ENCODE measurements around the gene UQCC2. TPM values are rescaled to one million over a fixed set of nuclear protein-coding genes. Genes with fewer than 3 reads are reported as not detected.
A peak's percentile ranks its signal among the peaks of the same experiment; 100 is the strongest.

Gene UQCC2
- total and polyA plus RNA-seq, 4 experiments from 2014 or later = 22.8 to 57.9 (median 34.6) TPM

DNA sequence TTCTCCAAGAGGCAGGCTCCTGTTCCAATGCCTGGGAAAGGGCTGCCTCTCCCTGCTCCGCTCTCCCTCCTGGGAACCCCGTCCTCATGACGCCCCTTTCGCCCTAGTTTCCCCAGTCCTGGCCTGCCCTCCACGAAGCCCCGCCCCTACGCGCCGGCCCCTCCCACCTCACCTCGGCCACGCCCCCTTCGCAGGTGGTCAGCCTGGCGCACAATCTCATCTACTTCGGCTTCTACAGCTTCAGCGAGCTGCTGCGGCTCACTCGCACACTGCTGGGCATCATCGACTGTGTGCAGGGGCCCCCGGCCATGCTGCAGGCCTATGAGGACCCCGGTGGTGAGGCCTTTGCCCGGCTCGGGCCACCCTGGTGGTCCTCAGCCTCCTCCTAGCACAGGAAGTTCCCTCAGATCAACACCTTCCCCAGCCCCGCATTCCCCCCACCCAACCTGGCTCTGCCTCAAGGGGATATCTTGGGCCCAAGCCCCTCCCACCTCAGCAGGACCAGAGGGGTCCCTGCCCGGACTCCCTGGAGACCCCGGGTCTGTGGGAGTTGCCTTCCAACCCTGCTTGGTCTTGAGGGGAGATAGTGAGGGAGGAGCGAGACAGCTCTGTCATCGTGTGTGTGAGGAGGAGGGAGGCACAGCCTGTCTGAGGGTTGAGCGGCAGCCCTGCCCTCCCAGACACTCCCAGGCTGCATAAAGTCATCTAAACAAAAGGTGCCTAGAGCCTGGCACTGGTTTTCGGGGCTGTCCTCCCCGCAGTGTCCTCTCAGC lies 40.3 kb downstream of the UQCC2 start:
- no peaks in the 10 kb centered on the region for H3K27me3 ChIP-seq (ENCODE audit: insufficient read depth, low read length)
- no peak overlapping the region for H3K27ac ChIP-seq (ENCODE audit: low read depth, low read length)
- POLR2A ChIA-PET (ENCODE audit: partially characterized antibody) = no interaction called here
- peak in 1 of 5 donors; percentile 12 for DNase-seq
- no peaks in the 10 kb centered on the region for H3K9me3 ChIP-seq (ENCODE audit: control insufficient read depth in 1 of 2, low read length in 2 of 2)
- peaks cover 14 to 19% (median 17%) of the 10 kb centered on the region in 4 donors for H3K4me1 Mint-ChIP-seq
- no peak overlapping the region for H3K4me3 ChIP-seq (ENCODE audit: low read length in 2 of 2)
- H3K27me3 Mint-ChIP-seq = no peaks in the 10 kb centered on the region
- intact Hi-C loops (cut with micrococcal nuclease) = no loop called here
- peak overlapping the region in 2 of 7 donors; percentile 13 to 70 for H3K27ac Mint-ChIP-seq
- peaks cover 14% of the 10 kb centered on the region for H3K4me1 ChIP-seq (ENCODE audit: insufficient read depth, low read length)
- CTCF ChIA-PET (ENCODE audit: partially characterized antibody) = interaction anchor here (0.9 kb wide), 1 partner anchor 37 kb away, joined by 3 read pairs; no protein-coding TSS in a partner anchor
- H3K36me3 ChIP-seq (ENCODE audit: insufficient read depth, low read length) = peaks cover 71% of the 10 kb centered on the region
- H3K36me3 Mint-ChIP-seq = peaks cover 37 to 60% of the 10 kb centered on the region in 2 donors
- no peak overlapping the region for H3K4me3 Mint-ChIP-seq
- H3K9me3 Mint-ChIP-seq = no peaks in the 10 kb centered on the region

DNA sequence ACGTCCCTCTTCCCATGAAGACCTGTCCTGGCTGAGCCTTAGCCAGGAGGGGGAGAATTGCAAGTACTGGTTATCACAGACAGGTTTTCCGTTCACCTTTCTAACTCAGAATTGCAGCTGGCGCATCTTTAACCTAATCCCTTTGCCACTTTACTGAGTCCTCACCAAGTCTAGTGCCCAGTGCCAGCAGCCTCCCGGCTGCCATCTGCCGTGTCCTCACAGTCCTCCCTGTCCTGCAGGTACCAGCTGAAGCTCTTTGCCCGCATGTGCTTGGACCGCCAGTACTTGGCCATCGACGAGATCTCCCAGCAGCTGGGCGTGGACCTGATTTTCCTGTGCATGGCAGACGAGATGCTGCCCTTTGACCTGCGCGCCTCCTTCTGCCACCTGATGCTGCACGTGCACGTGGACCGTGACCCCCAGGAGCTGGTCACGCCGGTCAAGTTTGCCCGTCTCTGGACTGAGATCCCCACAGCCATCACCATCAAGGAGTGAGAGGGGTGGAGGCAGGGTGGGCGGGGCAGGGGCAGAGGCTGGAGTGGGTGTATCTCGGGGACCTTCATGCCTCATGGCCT lies 41.3 kb downstream of the UQCC2 start:
- ChIA-PET POLR2A (ENCODE audit: partially characterized antibody) (interaction anchor here (1.2 to 1.6 kb wide), 2 partner anchors 11 to 99 kb away, joined by 3 to 7 read pairs; no protein-coding TSS in a partner anchor), CTCF (ENCODE audit: partially characterized antibody) (interaction anchor here (1.5 to 2.6 kb wide), 2 partner anchors 31 to 35 kb away, joined by 5 to 19 read pairs; no protein-coding TSS in a partner anchor)
- H3K27me3 Mint-ChIP-seq = no peaks in the 10 kb centered on the region
- no peaks in the 10 kb centered on the region for H3K27me3 ChIP-seq (ENCODE audit: insufficient read depth, low read length)
- H3K9me3 ChIP-seq (ENCODE audit: control insufficient read depth in 1 of 2, low read length in 2 of 2) = no peaks in the 10 kb centered on the region
- peaks cover 66% of the 10 kb centered on the region for H3K36me3 ChIP-seq (ENCODE audit: insufficient read depth, low read length)
- intact Hi-C loops (cut with micrococcal nuclease) = no loop called here
- no peak overlapping the region for H3K4me3 ChIP-seq (ENCODE audit: low read length in 2 of 2)
- no peak overlapping the region for H3K27ac ChIP-seq (ENCODE audit: low read depth, low read length)
- peak in 1 of 5 donors; percentile 22 for DNase-seq
- peaks cover 14% of the 10 kb centered on the region for H3K4me1 ChIP-seq (ENCODE audit: insufficient read depth, low read length)
- H3K36me3 Mint-ChIP-seq = peaks cover 35 to 60% of the 10 kb centered on the region in 2 donors
- peaks cover 14 to 19% (median 17%) of the 10 kb centered on the region in 4 donors for H3K4me1 Mint-ChIP-seq
- no peak overlapping the region for H3K4me3 Mint-ChIP-seq
- H3K27ac Mint-ChIP-seq = peak overlapping the region in 1 of 7 donors; percentile 83
- no peaks in the 10 kb centered on the region for H3K9me3 Mint-ChIP-seq

DNA sequence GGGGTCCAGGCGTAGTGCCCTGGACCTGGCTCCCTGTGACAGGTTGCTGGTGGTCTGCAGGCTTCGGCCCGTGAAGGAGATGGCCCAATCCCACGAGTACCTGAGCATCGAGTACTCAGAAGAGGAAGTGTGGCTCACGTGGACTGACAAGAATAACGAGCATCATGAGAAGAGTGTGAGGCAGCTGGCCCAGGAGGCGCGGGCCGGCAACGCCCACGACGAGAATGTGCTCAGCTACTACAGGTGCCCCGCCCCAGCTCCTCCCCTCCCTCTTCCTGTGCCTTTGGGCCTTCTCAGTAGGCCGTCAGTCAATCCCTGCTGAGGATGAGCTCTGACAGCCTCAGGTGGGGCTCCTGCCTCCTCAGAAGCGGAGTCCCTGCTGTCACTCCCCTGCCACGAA lies 42.6 kb downstream of the UQCC2 start:
- H3K36me3 ChIP-seq (ENCODE audit: insufficient read depth, low read length) = peaks cover 64% of the 10 kb centered on the region
- no peak overlapping the region for H3K4me3 ChIP-seq (ENCODE audit: low read length in 2 of 2)
- DNase-seq = peak; percentile 68 to 81 (median 79)
- Mint-ChIP-seq H3K27ac (peak overlapping the region; percentile 80 to 96 (median 94)), H3K9me3 (no peaks in the 10 kb centered on the region), H3K36me3 (peaks cover 35 to 59% of the 10 kb centered on the region in 2 donors), H3K4me1 (peaks cover 14 to 19% (median 17%) of the 10 kb centered on the region in 4 donors), H3K27me3 (no peaks in the 10 kb centered on the region), H3K4me3 (peak overlapping the region in 2 of 8 donors; percentile 26 to 36)
- H3K4me1 ChIP-seq (ENCODE audit: insufficient read depth, low read length) = peaks cover 14% of the 10 kb centered on the region
- H3K9me3 ChIP-seq (ENCODE audit: control insufficient read depth in 1 of 2, low read length in 2 of 2) = no peaks in the 10 kb centered on the region
- no peaks in the 10 kb centered on the region for H3K27me3 ChIP-seq (ENCODE audit: insufficient read depth, low read length)
- ChIA-PET CTCF (ENCODE audit: partially characterized antibody) (interaction anchor here (0.7 to 2.6 kb wide), 7 partner anchors 28 to 101 kb away, joined by 3 to 19 read pairs (median 5); partner anchors contain the start of gene UQCC2), POLR2A (ENCODE audit: partially characterized antibody) (interaction anchor here (0.8 to 1.6 kb wide), 10 partner anchors 14 to 98 kb away, joined by 3 to 9 read pairs (median 5); partner anchors contain the start of genes ITPR3 and UQCC2)
- intact Hi-C loops (cut with micrococcal nuclease) = loop anchor here (1.0 to 2.0 kb wide), 2 partner anchors 26 to 48 kb away; partner anchors contain the start of gene ITPR3
- H3K27ac ChIP-seq (ENCODE audit: low read depth, low read length) = peak overlapping the region; percentile 51

- POLR2A ChIA-PET (ENCODE audit: partially characterized antibody) = interaction anchor here (0.9 to 1.6 kb wide), 9 partner anchors 15 to 97 kb away, joined by 3 to 9 read pairs (median 5); partner anchors contain the start of gene UQCC2
- H3K9me3 Mint-ChIP-seq = no peaks in the 10 kb centered on the region
- Histone ChIP-seq H3K36me3 (ENCODE audit: insufficient read depth, low read length) (peaks cover 63% of the 10 kb centered on the region), H3K4me3 (ENCODE audit: low read length in 2 of 2) (no peak overlapping the region), H3K9me3 (ENCODE audit: control insufficient read depth in 1 of 2, low read length in 2 of 2) (no peaks in the 10 kb centered on the region), H3K27ac (ENCODE audit: low read depth, low read length) (peak overlapping the region; percentile 51), H3K27me3 (ENCODE audit: insufficient read depth, low read length) (no peaks in the 10 kb centered on the region), H3K4me1 (ENCODE audit: insufficient read depth, low read length) (peaks cover 14% of the 10 kb centered on the region)
- CTCF ChIA-PET (ENCODE audit: partially characterized antibody) = interaction anchor here (0.7 to 2.6 kb wide), 6 partner anchors 29 to 102 kb away, joined by 3 to 19 read pairs (median 6); partner anchors contain the start of gene UQCC2
- peaks cover 14 to 19% (median 17%) of the 10 kb centered on the region in 4 donors for H3K4me1 Mint-ChIP-seq
- intact Hi-C loops (cut with micrococcal nuclease) = loop anchor here (2.0 kb wide), 1 partner anchor 26 kb away; no protein-coding TSS in a partner anchor
- DNase-seq = no peak
- H3K36me3 Mint-ChIP-seq = peaks cover 33 to 60% of the 10 kb centered on the region in 2 donors
- peak overlapping the region; percentile 80 to 96 (median 94) for H3K27ac Mint-ChIP-seq
- H3K4me3 Mint-ChIP-seq = no peak overlapping the region
- H3K27me3 Mint-ChIP-seq = no peaks in the 10 kb centered on the region
Measured at GRCh38 chr6:33668328-33668727, 43.2 kb downstream of the UQCC2 start.

- H3K36me3 ChIP-seq (ENCODE audit: insufficient read depth, low read length) = peaks cover 61% of the 10 kb centered on the region
- H3K36me3 Mint-ChIP-seq = peaks cover 33 to 64% of the 10 kb centered on the region in 2 donors
- H3K4me1 Mint-ChIP-seq = peaks cover 14 to 19% (median 17%) of the 10 kb centered on the region in 4 donors
- no peak for DNase-seq
- H3K9me3 Mint-ChIP-seq = no peaks in the 10 kb centered on the region
- peak overlapping the region; percentile 51 for H3K27ac ChIP-seq (ENCODE audit: low read depth, low read length)
- no peak overlapping the region for H3K4me3 ChIP-seq (ENCODE audit: low read length in 2 of 2)
- no peaks in the 10 kb centered on the region for H3K27me3 ChIP-seq (ENCODE audit: insufficient read depth, low read length)
- peak overlapping the region in 6 of 7 donors; percentile 75 to 96 (median 80) for H3K27ac Mint-ChIP-seq
- ChIA-PET POLR2A (ENCODE audit: partially characterized antibody) (interaction anchor here (2.0 kb wide), 1 partner anchor 27 kb away, joined by 7 read pairs; no protein-coding TSS in a partner anchor), CTCF (ENCODE audit: partially characterized antibody) (interaction anchor here (0.7 to 2.6 kb wide), 5 partner anchors 29 to 102 kb away, joined by 3 to 19 read pairs (median 5); partner anchors contain the start of gene UQCC2)
- peaks cover 14% of the 10 kb centered on the region for H3K4me1 ChIP-seq (ENCODE audit: insufficient read depth, low read length)
- no peaks in the 10 kb centered on the region for H3K27me3 Mint-ChIP-seq
- intact Hi-C loops (cut with micrococcal nuclease) = loop anchor here (2.0 kb wide), 1 partner anchor 27 kb away; no protein-coding TSS in a partner anchor
- no peaks in the 10 kb centered on the region for H3K9me3 ChIP-seq (ENCODE audit: control insufficient read depth in 1 of 2, low read length in 2 of 2)
- no peak overlapping the region for H3K4me3 Mint-ChIP-seq
Measured at GRCh38 chr6:33667776-33668175, 43.7 kb downstream of the UQCC2 start.

GRCh38 chr6:33667072-33667471 lies 44.4 kb downstream of the UQCC2 start:
- Mint-ChIP-seq H3K9me3 (no peaks in the 10 kb centered on the region), H3K4me3 (no peak overlapping the region), H3K4me1 (peaks cover 14 to 19% (median 17%) of the 10 kb centered on the region in 4 donors), H3K27me3 (no peaks in the 10 kb centered on the region), H3K27ac (peak overlapping the region in 1 of 7 donors; percentile 29), H3K36me3 (peaks cover 33 to 62% of the 10 kb centered on the region in 2 donors)
- no peak overlapping the region for H3K4me3 ChIP-seq (ENCODE audit: low read length in 2 of 2)
- no peak overlapping the region for H3K27ac ChIP-seq (ENCODE audit: low read depth, low read length)
- H3K36me3 ChIP-seq (ENCODE audit: insufficient read depth, low read length) = peaks cover 56% of the 10 kb centered on the region
- peaks cover 14% of the 10 kb centered on the region for H3K4me1 ChIP-seq (ENCODE audit: insufficient read depth, low read length)
- CTCF ChIA-PET (ENCODE audit: partially characterized antibody) = interaction anchor here (0.7 to 1.4 kb wide), 2 partner anchors 81 to 82 kb away, joined by 3 read pairs; no protein-coding TSS in a partner anchor
- POLR2A ChIA-PET (ENCODE audit: partially characterized antibody) = interaction anchor here (2.0 kb wide), 1 partner anchor 28 kb away, joined by 7 read pairs; no protein-coding TSS in a partner anchor
- peak in 1 of 5 donors; percentile 10 for DNase-seq
- intact Hi-C loops (cut with micrococcal nuclease) = no loop called here
- no peaks in the 10 kb centered on the region for H3K9me3 ChIP-seq (ENCODE audit: control insufficient read depth in 1 of 2, low read length in 2 of 2)
- H3K27me3 ChIP-seq (ENCODE audit: insufficient read depth, low read length) = no peaks in the 10 kb centered on the region

All from CD4-positive, alpha-beta memory T cell (primary cell).